HG03521 (cell line): Measurements from ENCODE around the gene IL2RA.
"Not testable (repeated sequence)": the region's sequence is repeated elsewhere in the genome, so short reads cannot be mapped to it uniquely, and the experiment has no call there.

ENCODE experiments used
- ATAC-seq: cut with Tn5 transposase; IDR thresholded peaks from one replicate; pipeline ENCODE4 v1.9.1; 2021; ENCODE audit warnings: mild to moderate bottlenecking, moderate library complexity; ENCODE audit not compliant: unreplicated experiment

The IL2RA gene

GRCh38 chr10:6017781-6018354 lies 44.3 kb downstream of the IL2RA start:
- no peak for ATAC-seq

GRCh38 chr10:6014241-6014761 lies 47.9 kb downstream of the IL2RA start:
- ATAC-seq: no peak

- no peak for ATAC-seq
Observed at GRCh38 chr10:6013413-6014192, 48.6 kb downstream of the IL2RA start.

- no peak for ATAC-seq
Observed at GRCh38 chr10:6012121-6012905, 49.9 kb downstream of the IL2RA start.

- ATAC-seq: no peak
Observed at GRCh38 chr10:6011558-6011957, 50.6 kb downstream of the IL2RA start.

GRCh38 chr10:6010569-6010968 lies 51.6 kb downstream of the IL2RA start:
- no peak for ATAC-seq

GRCh38 chr10:6009961-6010360 lies 52.2 kb downstream of the IL2RA start:
- no peak for ATAC-seq

- no peak for ATAC-seq
Observed at GRCh38 chr10:6009150-6009549, 53.0 kb downstream of the IL2RA start.

GRCh38 chr10:6008497-6009142 lies 53.5 kb downstream of the IL2RA start:
- ATAC-seq: no peak

GRCh38 chr10:6006991-6007390 lies 55.2 kb downstream of the IL2RA start:
- ATAC-seq: no peak

- ATAC-seq: no peak
Observed at GRCh38 chr10:6006546-6006945, 55.6 kb downstream of the IL2RA start.

GRCh38 chr10:6005856-6006395 lies 56.2 kb downstream of the IL2RA start:
- ATAC-seq: no peak

GRCh38 chr10:6005161-6005804 lies 56.9 kb downstream of the IL2RA start:
- not testable (repeated sequence) for ATAC-seq

GRCh38 chr10:6002809-6003510 lies 59.2 kb downstream of the IL2RA start:
- no peak for ATAC-seq

- ATAC-seq: no peak
Observed at GRCh38 chr10:5999440-6000165, 62.6 kb downstream of the IL2RA start.

- no peak for ATAC-seq
Observed at GRCh38 chr10:5996696-5997095, 65.5 kb downstream of the IL2RA start.

- ATAC-seq: no peak
Observed at GRCh38 chr10:5992398-5992797, 69.8 kb downstream of the IL2RA start.

- ATAC-seq: no peak
Observed at GRCh38 chr10:5991708-5992107, 70.5 kb downstream of the IL2RA start.

GRCh38 chr10:5989756-5990155 lies 72.4 kb downstream of the IL2RA start:
- ATAC-seq: no peak
